Activated T-helper 17 cell treated with anti-CD3 and anti-CD28 coated beads, Interleukin-2, amount 50 U/mL, for 72 hours (primary cell): ENCODE data around the gene HMGCR. TPM values are rescaled to one million over a fixed set of nuclear protein-coding genes. Genes with fewer than 3 reads are reported as not detected.
A peak's percentile ranks its signal among the peaks of the same experiment; 100 is the strongest.

ENCODE experiments used
- ATAC-seq: fragments of 150-1000 bp; cut with Tn5 transposase; replicated peaks from 2 replicates; pipeline ENCODE4 v1.10.0; 2021; ENCODE audit warnings: mild to moderate bottlenecking, moderate library complexity
- H3K27ac Mint-ChIP-seq: one replicate; pipeline ENCODE4 v1.8.0; 2022; ENCODE audit warnings: mixed read lengths
- H3K27me3 Mint-ChIP-seq: one replicate; pipeline ENCODE4 v1.8.0; 2022; ENCODE audit warnings: mixed read lengths
- H3K36me3 Mint-ChIP-seq: one replicate; pipeline ENCODE4 v1.8.0; 2022; ENCODE audit warnings: low read depth, mild to moderate bottlenecking, mixed read lengths
- H3K4me1 Mint-ChIP-seq: one replicate; pipeline ENCODE4 v1.8.0; 2022; ENCODE audit warnings: mixed read lengths
- H3K4me3 Mint-ChIP-seq: one replicate; pipeline ENCODE4 v1.8.0; 2022; ENCODE audit warnings: mild to moderate bottlenecking, mixed read lengths
- H3K9me3 Mint-ChIP-seq: one replicate; pipeline ENCODE4 v1.8.0; 2022; ENCODE audit warnings: mixed read lengths
- total RNA-seq, 2 donors: library from RNA; stranded (reverse); gene quantifications; one replicate each; pipeline ENCODE4 v1.2.3, GENCODE V29; 2022

Gene HMGCR
- total RNA-seq, 2 donors from 2014 or later = 47.3 to 49.4 TPM

DNA sequence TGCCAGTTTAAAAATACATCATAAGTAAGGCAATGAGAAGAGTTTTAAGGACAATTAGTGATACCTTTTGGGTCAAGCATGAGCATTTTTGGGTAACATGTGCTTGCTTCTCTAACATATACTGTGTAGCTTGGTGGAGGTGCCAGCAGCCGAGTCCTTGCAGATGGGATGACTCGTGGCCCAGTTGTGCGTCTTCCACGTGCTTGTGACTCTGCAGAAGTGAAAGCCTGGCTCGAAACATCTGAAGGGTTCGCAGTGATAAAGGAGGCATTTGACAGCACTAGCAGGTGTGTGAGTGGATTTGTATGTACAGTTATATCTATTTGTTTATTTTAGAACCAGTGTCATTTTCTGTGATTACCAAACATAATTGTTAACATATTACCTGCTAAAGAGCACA lies 18.2 kb downstream of the HMGCR start:
- Mint-ChIP-seq H3K4me1 (peaks cover 16% of the 10 kb centered on the region), H3K27ac (no peak overlapping the region), H3K9me3 (no peaks in the 10 kb centered on the region), H3K27me3 (no peaks in the 10 kb centered on the region), H3K36me3 (peaks cover 100% of the 10 kb centered on the region), H3K4me3 (no peak overlapping the region)
- no peak for ATAC-seq

- Mint-ChIP-seq H3K27ac (no peak overlapping the region), H3K4me3 (no peak overlapping the region), H3K36me3 (peaks cover 100% of the 10 kb centered on the region), H3K9me3 (no peaks in the 10 kb centered on the region), H3K27me3 (no peaks in the 10 kb centered on the region), H3K4me1 (peaks cover 5% of the 10 kb centered on the region)
- ATAC-seq = no peak
Observed at GRCh38 chr5:75356719-75357118, 19.7 kb downstream of the HMGCR start.

- Mint-ChIP-seq H3K27me3 (no peaks in the 10 kb centered on the region), H3K27ac (no peak overlapping the region), H3K4me3 (no peak overlapping the region), H3K9me3 (no peaks in the 10 kb centered on the region), H3K4me1 (peaks cover 5% of the 10 kb centered on the region), H3K36me3 (peaks cover 94% of the 10 kb centered on the region)
- no peak for ATAC-seq
Observed at GRCh38 chr5:75358117-75358516, 21.1 kb downstream of the HMGCR start.

DNA sequence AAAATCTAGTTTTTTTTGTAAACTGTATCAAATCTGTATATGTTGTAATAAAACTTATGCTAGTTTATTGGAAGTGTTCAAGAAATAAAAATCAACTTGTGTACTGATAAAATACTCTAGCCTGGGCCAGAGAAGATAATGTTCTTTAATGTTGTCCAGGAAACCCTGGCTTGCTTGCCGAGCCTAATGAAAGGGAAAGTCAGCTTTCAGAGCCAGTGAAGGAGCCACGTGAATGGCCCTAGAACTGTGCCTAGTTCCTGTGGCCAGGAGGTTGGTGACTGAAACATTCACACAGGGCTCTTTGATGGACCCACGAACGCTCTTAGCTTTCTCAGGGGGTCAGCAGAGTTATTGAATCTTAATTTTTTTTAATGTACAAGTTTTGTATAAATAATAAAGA lies 24.3 kb downstream of the HMGCR start:
- no peak for ATAC-seq
- H3K4me1 Mint-ChIP-seq = peaks cover 5% of the 10 kb centered on the region
- no peaks in the 10 kb centered on the region for H3K27me3 Mint-ChIP-seq
- H3K36me3 Mint-ChIP-seq = peaks cover 62% of the 10 kb centered on the region
- peak overlapping the region; percentile 18 for H3K27ac Mint-ChIP-seq
- no peak overlapping the region for H3K4me3 Mint-ChIP-seq
- H3K9me3 Mint-ChIP-seq = no peaks in the 10 kb centered on the region

GRCh38 chr5:75362474-75362975 lies 25.5 kb downstream of the HMGCR start:
- H3K27ac Mint-ChIP-seq = peak overlapping the region; percentile 18

GRCh38 chr5:75363111-75363510 lies 26.1 kb downstream of the HMGCR start:
- no peak for ATAC-seq
- Mint-ChIP-seq H3K27ac (no peak overlapping the region), H3K4me1 (peaks cover 7% of the 10 kb centered on the region), H3K9me3 (no peaks in the 10 kb centered on the region), H3K27me3 (no peaks in the 10 kb centered on the region), H3K36me3 (peaks cover 44% of the 10 kb centered on the region), H3K4me3 (no peak overlapping the region)

More at GRCh38 chr5:75362474-75362975, 25.5 kb downstream of the HMGCR start:
- Mint-ChIP-seq H3K4me1 (peaks cover 9% of the 10 kb centered on the region), H3K36me3 (peaks cover 49% of the 10 kb centered on the region), H3K27me3 (no peaks in the 10 kb centered on the region), H3K9me3 (no peaks in the 10 kb centered on the region), H3K4me3 (no peak overlapping the region)
- no peak for ATAC-seq

- no peak for ATAC-seq
- Mint-ChIP-seq H3K9me3 (no peaks in the 10 kb centered on the region), H3K4me1 (peaks cover 7% of the 10 kb centered on the region), H3K4me3 (no peak overlapping the region), H3K27ac (no peak overlapping the region), H3K27me3 (no peaks in the 10 kb centered on the region), H3K36me3 (peaks cover 36% of the 10 kb centered on the region)
Observed at GRCh38 chr5:75363726-75364495, 26.9 kb downstream of the HMGCR start.

DNA sequence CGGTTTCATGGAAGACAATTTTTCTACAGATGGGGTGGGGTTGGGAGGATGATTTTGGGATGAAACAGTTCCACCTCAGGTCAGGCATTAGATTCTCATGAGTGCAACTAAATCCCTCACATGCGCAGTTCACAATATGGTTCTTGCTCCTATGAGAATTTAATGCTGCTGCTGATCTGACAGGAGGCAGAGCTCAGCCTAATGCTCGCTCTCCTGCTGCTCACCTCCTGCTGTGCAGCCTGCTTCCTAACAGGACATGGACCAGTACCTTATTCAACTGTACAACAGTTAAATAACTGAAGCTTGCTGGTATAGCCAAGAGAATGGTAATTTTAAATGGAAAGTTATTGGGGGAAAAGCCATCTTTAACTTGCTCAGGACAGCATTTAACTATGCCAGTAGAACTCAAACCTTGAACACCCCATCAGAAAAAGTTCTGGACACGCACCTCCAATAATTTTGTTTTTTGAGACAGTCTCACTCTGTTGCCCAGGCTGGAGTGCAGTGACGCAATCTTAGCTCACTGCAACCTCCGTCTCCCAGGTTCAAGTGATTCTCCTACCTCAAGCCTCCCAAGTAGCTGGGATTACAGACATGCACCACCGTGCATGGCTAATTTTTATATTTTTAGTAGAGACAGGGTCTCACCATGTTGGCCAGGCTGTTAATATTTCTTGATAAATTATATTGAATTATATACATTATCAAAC lies 27.7 kb downstream of the HMGCR start:
- Mint-ChIP-seq H3K9me3 (no peaks in the 10 kb centered on the region), H3K4me3 (no peak overlapping the region), H3K27ac (no peak overlapping the region), H3K4me1 (peaks cover 7% of the 10 kb centered on the region), H3K27me3 (no peaks in the 10 kb centered on the region), H3K36me3 (peaks cover 27% of the 10 kb centered on the region)
- no peak for ATAC-seq

GRCh38 chr5:75365740-75366139 lies 28.7 kb downstream of the HMGCR start:
- Mint-ChIP-seq H3K27ac (peak overlapping the region; percentile 40), H3K4me3 (no peak overlapping the region), H3K4me1 (peaks cover 7% of the 10 kb centered on the region), H3K9me3 (no peaks in the 10 kb centered on the region), H3K27me3 (no peaks in the 10 kb centered on the region), H3K36me3 (peaks cover 17% of the 10 kb centered on the region)
- no peak for ATAC-seq

GRCh38 chr5:75366787-75367186 lies 29.8 kb downstream of the HMGCR start:
- Mint-ChIP-seq H3K9me3 (no peaks in the 10 kb centered on the region), H3K4me1 (peaks cover 7% of the 10 kb centered on the region), H3K27ac (peak overlapping the region; percentile 65), H3K27me3 (no peaks in the 10 kb centered on the region), H3K36me3 (peaks cover 7% of the 10 kb centered on the region), H3K4me3 (peak overlapping the region; percentile 13)
- ATAC-seq = peak; percentile 77

GRCh38 chr5:75367401-75367800 lies 30.4 kb downstream of the HMGCR start:
- H3K27ac Mint-ChIP-seq = peak overlapping the region; percentile 65
- H3K36me3 Mint-ChIP-seq = peaks cover under 1% of the 10 kb centered on the region
- peak overlapping the region; percentile 13 for H3K4me3 Mint-ChIP-seq
- peak; percentile 10 for ATAC-seq
- H3K4me1 Mint-ChIP-seq = peaks cover 7% of the 10 kb centered on the region
- H3K27me3 Mint-ChIP-seq = no peaks in the 10 kb centered on the region
- H3K9me3 Mint-ChIP-seq = no peaks in the 10 kb centered on the region

GRCh38 chr5:75368391-75368790 lies 31.4 kb downstream of the HMGCR start:
- Mint-ChIP-seq H3K9me3 (no peaks in the 10 kb centered on the region), H3K4me3 (no peak overlapping the region), H3K27me3 (no peaks in the 10 kb centered on the region), H3K27ac (no peak overlapping the region), H3K36me3 (peaks cover 10% of the 10 kb centered on the region), H3K4me1 (peaks cover 7% of the 10 kb centered on the region)
- ATAC-seq = no peak

DNA sequence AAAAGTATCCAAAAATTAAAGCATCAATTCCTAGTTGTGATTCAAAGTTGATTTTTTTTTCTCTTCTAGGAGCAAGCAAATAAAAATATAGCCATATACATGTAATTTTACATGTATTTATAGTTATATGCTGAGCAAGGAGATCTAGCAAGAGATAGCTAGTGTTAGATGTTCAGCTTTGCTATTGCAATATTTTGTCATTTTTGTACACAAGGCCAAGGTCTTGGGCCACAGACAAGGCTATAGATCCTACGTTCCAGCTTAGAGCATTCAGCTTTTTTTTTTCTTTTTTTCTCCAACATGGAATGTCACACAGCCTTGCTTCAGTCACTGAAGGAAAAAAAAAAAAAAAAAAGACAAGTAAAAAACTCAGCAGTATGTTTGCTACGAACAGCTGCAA lies 36.8 kb downstream of the HMGCR start:
- Mint-ChIP-seq H3K27ac (no peak overlapping the region), H3K4me3 (no peak overlapping the region), H3K27me3 (no peaks in the 10 kb centered on the region), H3K36me3 (peaks cover 58% of the 10 kb centered on the region), H3K9me3 (no peaks in the 10 kb centered on the region), H3K4me1 (no peaks in the 10 kb centered on the region)
- no peak for ATAC-seq

DNA sequence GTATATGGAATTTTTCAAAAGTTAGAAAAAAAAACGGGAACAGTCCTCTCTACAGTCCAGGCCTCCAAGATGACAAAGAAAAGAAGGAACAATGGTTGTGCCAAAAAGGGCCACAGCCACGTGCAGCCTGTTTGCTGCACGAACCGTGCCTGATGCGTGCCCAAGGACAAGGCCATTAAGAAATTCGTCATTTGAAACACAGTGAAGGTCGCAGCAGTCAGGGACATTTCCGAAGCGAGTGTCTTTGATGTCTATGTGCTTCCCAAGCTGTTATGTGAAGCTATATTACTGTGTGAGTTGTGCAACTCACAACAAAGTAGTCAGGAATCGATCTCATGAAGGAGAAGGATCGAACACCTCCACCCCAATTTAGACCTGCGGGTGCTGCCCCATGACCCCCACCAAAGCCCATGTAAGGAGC lies 37.4 kb downstream of the HMGCR start:
- H3K27me3 Mint-ChIP-seq = no peaks in the 10 kb centered on the region
- no peak overlapping the region for H3K27ac Mint-ChIP-seq
- H3K36me3 Mint-ChIP-seq = peaks cover 64% of the 10 kb centered on the region
- H3K4me1 Mint-ChIP-seq = no peaks in the 10 kb centered on the region
- H3K9me3 Mint-ChIP-seq = no peaks in the 10 kb centered on the region
- no peak for ATAC-seq
- no peak overlapping the region for H3K4me3 Mint-ChIP-seq

- Mint-ChIP-seq H3K4me1 (no peaks in the 10 kb centered on the region), H3K27me3 (no peaks in the 10 kb centered on the region), H3K4me3 (no peak overlapping the region), H3K27ac (no peak overlapping the region), H3K36me3 (peaks cover 74% of the 10 kb centered on the region), H3K9me3 (no peaks in the 10 kb centered on the region)
- ATAC-seq = no peak
Observed at GRCh38 chr5:75375414-75375813, 38.4 kb downstream of the HMGCR start.
